H9 (cell line): ENCODE results near the gene FAXC. TPM values are rescaled to one million over a fixed set of nuclear protein-coding genes. Genes with fewer than 3 reads are reported as not detected.

Experiments used
- DNase-seq: peaks from one replicate; pipeline ENCODE4 v3.0.0-alpha.2; 2017
- H2AFZ ChIP-seq: one replicate; pipeline ENCODE4 v1.6.1; 2013; ENCODE audit warnings: mild to moderate bottlenecking, low read length, control low read depth, moderate library complexity
- H2AK5ac ChIP-seq: 2 replicates; pipeline ENCODE4 v1.6.1; 2013; ENCODE audit warnings: low read length, control low read depth, mixed read lengths; ENCODE audit not compliant: insufficient read length
- H2BK120ac ChIP-seq: one replicate; pipeline ENCODE4 v1.6.1; 2013; ENCODE audit warnings: low read depth, mild to moderate bottlenecking, low read length, control low read depth, inconsistent platforms; ENCODE audit not compliant: poor library complexity, severe bottlenecking
- H2BK12ac ChIP-seq: 2 replicates; pipeline ENCODE4 v1.6.1; 2013; ENCODE audit warnings: low read length, control low read depth, mixed read lengths, low read depth; ENCODE audit not compliant: insufficient read length
- H2BK15ac ChIP-seq: 2 replicates; pipeline ENCODE4 v1.6.1; 2013; ENCODE audit warnings: low read depth, low read length, control low read depth
- H2BK20ac ChIP-seq: one replicate; pipeline ENCODE4 v1.6.1; 2013; ENCODE audit warnings: low read depth, mild to moderate bottlenecking, low read length, control low read depth, inconsistent platforms; ENCODE audit not compliant: poor library complexity, severe bottlenecking
- H2BK5ac ChIP-seq: 2 replicates; pipeline ENCODE4 v1.6.1; 2013; ENCODE audit warnings: low read length, control low read depth, mixed read lengths; ENCODE audit not compliant: insufficient read length
- H3K14ac ChIP-seq: 2 replicates; pipeline ENCODE4 v1.6.1; 2013; ENCODE audit warnings: low read length, control low read depth; ENCODE audit not compliant: insufficient read depth
- H3K18ac ChIP-seq: 2 replicates; pipeline ENCODE4 v1.6.1; 2013; ENCODE audit warnings: low read depth, mild to moderate bottlenecking, mixed read lengths, low read length, control low read depth; ENCODE audit not compliant: insufficient read length
- H3K23ac ChIP-seq: 2 replicates; pipeline ENCODE4 v1.6.1; 2013; ENCODE audit warnings: low read length, control low read depth, mixed read lengths, low read depth; ENCODE audit not compliant: insufficient read length
- H3K23me2 ChIP-seq: 2 replicates; pipeline ENCODE4 v1.6.1; 2013; ENCODE audit warnings: low read depth, mild to moderate bottlenecking, mixed read lengths, low read length, control low read depth; ENCODE audit not compliant: insufficient read length, poor library complexity, severe bottlenecking
- H3K27ac ChIP-seq: 2 replicates; pipeline ENCODE4 v1.5.1; 2013; ENCODE audit warnings: low read length, control low read depth, mixed read lengths, low read depth; ENCODE audit not compliant: insufficient read length
- H3K27me3 ChIP-seq: 2 replicates; pipeline ENCODE4 v1.6.1; 2013; ENCODE audit warnings: low read length, control low read depth, inconsistent platforms; ENCODE audit not compliant: insufficient read depth
- H3K4ac ChIP-seq: 2 replicates; pipeline ENCODE4 v1.6.1; 2013; ENCODE audit warnings: low read depth, mild to moderate bottlenecking, control low read depth, inconsistent platforms, low read length, moderate library complexity
- H3K4me1 ChIP-seq: 2 replicates; pipeline ENCODE4 v1.6.1; 2013; ENCODE audit warnings: low read length, control low read depth, inconsistent platforms; ENCODE audit not compliant: insufficient read depth
- H3K4me2 ChIP-seq: 2 replicates; pipeline ENCODE4 v1.6.1; 2013; ENCODE audit warnings: low read length, control low read depth, mixed read lengths; ENCODE audit not compliant: insufficient read length, insufficient read depth
- H3K56ac ChIP-seq: 2 replicates; pipeline ENCODE4 v1.6.1; 2013; ENCODE audit warnings: low read depth, mild to moderate bottlenecking, mixed read lengths, low read length, control low read depth; ENCODE audit not compliant: insufficient read length
- H3K79me1 ChIP-seq: 2 replicates; pipeline ENCODE4 v1.6.1; 2013; ENCODE audit warnings: low read depth, mild to moderate bottlenecking, moderate library complexity, low read length, control low read depth, inconsistent platforms; ENCODE audit not compliant: insufficient read depth, poor library complexity, severe bottlenecking
- H3K79me2 ChIP-seq: 2 replicates; pipeline ENCODE4 v1.6.1; 2013; ENCODE audit warnings: low read length, control low read depth, inconsistent platforms; ENCODE audit not compliant: insufficient read depth
- H3K9ac ChIP-seq: 2 replicates; pipeline ENCODE4 v1.6.1; 2013; ENCODE audit warnings: low read length, control low read depth, mixed read lengths; ENCODE audit not compliant: insufficient read length; ENCODE audit errors: extremely low read depth
- H3K9me3 ChIP-seq: one replicate; pipeline ENCODE4 v1.6.1; 2013; ENCODE audit warnings: low read depth, low read length, inconsistent platforms; ENCODE audit not compliant: control insufficient read depth
- H3T11ph ChIP-seq: one replicate; pipeline ENCODE4 v1.6.1; 2013; ENCODE audit warnings: mild to moderate bottlenecking, low read length, control low read depth, inconsistent platforms
- H4K20me1 ChIP-seq: one replicate; pipeline ENCODE4 v1.6.1; 2013; ENCODE audit not compliant: control insufficient read depth, insufficient read length, insufficient read depth
- H4K5ac ChIP-seq: 2 replicates; pipeline ENCODE4 v1.6.1; 2013; ENCODE audit warnings: low read depth, mild to moderate bottlenecking, mixed read lengths, low read length, control low read depth; ENCODE audit not compliant: insufficient read length
- H4K8ac ChIP-seq: replicated peaks from 2 replicates; pipeline ENCODE4 v1.6.1; 2013; ENCODE audit warnings: low read length, control low read depth, mixed read lengths, low read depth; ENCODE audit not compliant: insufficient read length
- H4K91ac ChIP-seq: 2 replicates; pipeline ENCODE4 v1.6.1; 2013; ENCODE audit warnings: low read depth, mild to moderate bottlenecking, moderate library complexity, mixed read lengths, low read length, control low read depth; ENCODE audit not compliant: insufficient read length
- H3K27ac Mint-ChIP-seq, 3 experiments: 2 replicates in 2 of 3; 3 replicates in 1 of 3; pipeline ENCODE4 v1.8.0; 2020 to 2021; ENCODE audit warnings: mixed read lengths in 3 of 3, mild to moderate bottlenecking in 1 of 3, moderate library complexity in 1 of 3
- H3K27me3 Mint-ChIP-seq: 2 replicates; pipeline ENCODE4 v1.8.0; 2021; ENCODE audit warnings: low read depth, mild to moderate bottlenecking, moderate library complexity, mixed read lengths
- H3K36me3 Mint-ChIP-seq, 3 experiments: 2 replicates in 2 of 3; 3 replicates in 1 of 3; pipeline ENCODE4 v1.8.0; 2020 to 2021; ENCODE audit warnings: low read depth in 3 of 3, mixed read lengths in 3 of 3; ENCODE audit not compliant: insufficient read depth in 1 of 3
- H3K4me1 Mint-ChIP-seq, 2 experiments: 2 replicates each; pipeline ENCODE4 v1.8.0; 2020; ENCODE audit warnings: mixed read lengths in 2 of 2
- H3K4me3 Mint-ChIP-seq, 2 experiments: 2 replicates in 1 of 2; 3 replicates in 1 of 2; pipeline ENCODE4 v1.8.0; 2020 to 2021; ENCODE audit warnings: mild to moderate bottlenecking in 2 of 2, mixed read lengths in 2 of 2, moderate library complexity in 1 of 2
- H3K9me3 Mint-ChIP-seq, 2 experiments: 2 replicates in 1 of 2; 3 replicates in 1 of 2; pipeline ENCODE4 v1.8.0; 2020; ENCODE audit warnings: mild to moderate bottlenecking in 2 of 2, mixed read lengths in 2 of 2, moderate library complexity in 1 of 2
- CTCF ChIP-seq: fragments of 200-600 bp; sonication (generic); conservative IDR thresholded peaks from 3 replicates; pipeline ENCODE4 v1.8.0; 2021; ENCODE audit warnings: antibody characterized with exemption, mild to moderate bottlenecking
- WGBS: extraction: QIAGEN DNeasy Blood & Tissue Kit; methylation state at CpG from one replicate; pipeline ENCODE4 v1.1.7; 2013; ENCODE audit warnings: missing lambda C conversion rate, low lambda C conversion rate, mixed read lengths; ENCODE audit not compliant: insufficient read length; ENCODE audit errors: extremely low coverage; 5-methylcytosine and 5-hydroxymethylcytosine counted together
- total RNA-seq: library from RNA; stranded (reverse); gene quantifications from 2 replicates; pipeline ENCODE4 v1.2.1, GENCODE V29; 2021

FAXC gene
- total RNA-seq, 1 experiment from 2014 or later = 17.2 TPM

- Histone ChIP-seq H4K91ac (no peak overlapping the region), H4K8ac (no peak overlapping the region), H3K14ac (no peak overlapping the region), H2AFZ (no peak overlapping the region), H2AK5ac (no peak overlapping the region), H2BK15ac (no peak overlapping the region), H3T11ph (no peak overlapping the region), H3K23ac (no peak overlapping the region), H3K4me1 (peaks cover 7% of the 10 kb centered on the region; the same call in 1 of the 2 replicates), H3K9ac (no peak overlapping the region), H2BK20ac (no peak overlapping the region), H2BK5ac (no peak overlapping the region), H3K4ac (no peak overlapping the region), H4K20me1 (no peaks in the 10 kb centered on the region), H3K9me3 (no peaks in the 10 kb centered on the region), H3K4me2 (no peak overlapping the region), H3K79me1 (no peaks in the 10 kb centered on the region), H3K79me2 (no peaks in the 10 kb centered on the region), H3K56ac (no peak overlapping the region), H3K18ac (no peak overlapping the region), H2BK12ac (no peak overlapping the region), H3K27ac (no peak overlapping the region), H3K27me3 (no peaks in the 10 kb centered on the region), H2BK120ac (no peak overlapping the region), H3K23me2 (no peaks in the 10 kb centered on the region), H4K5ac (no peak overlapping the region)
- H3K9me3 Mint-ChIP-seq = no peaks in the 10 kb centered on the region
- no peak overlapping the region for H3K4me3 Mint-ChIP-seq
- WGBS = no CpG with 5 or more reads among the region's 2 CpGs
- peak overlapping the region in 1 of 3 experiments; percentile 66; a peak in 2 of 7 replicates for H3K27ac Mint-ChIP-seq
- peak; percentile 41 for DNase-seq
- peak; percentile 89 for TF ChIP-seq CTCF
- no peaks in the 10 kb centered on the region for H3K27me3 Mint-ChIP-seq
- H3K36me3 Mint-ChIP-seq = peaks cover 0 to 9% (median 0%) of the 10 kb centered on the region in 3 experiments; a peak in 2 of 7 replicates
- H3K4me1 Mint-ChIP-seq = peaks cover 5 to 6% of the 10 kb centered on the region in 2 experiments
Observed at GRCh38 chr6:99330159-99330558, 19.3 kb downstream of the FAXC start.
